Sigmoid colon (tissue), 7 donors: ENCODE data around the gene DDX27. TPM values are rescaled to one million over a fixed set of nuclear protein-coding genes. Genes with fewer than 3 reads are reported as not detected.
A peak's percentile ranks its signal among the peaks of the same experiment; 100 is the strongest.

ENCODE experiments used
- DNase-seq: peaks from one replicate; pipeline ENCODE4 v3.0.0-alpha.2; 2019
- H3K27ac ChIP-seq, 4 donors: fragments of 200-600 bp; sonication (generic); one replicate each; pipeline ENCODE4 v1.5.1; 2016 to 2019; ENCODE audit warnings: mild to moderate bottlenecking in 1 of 4
- H3K27me3 ChIP-seq, 3 donors: fragments of 200-600 bp; sonication (generic); one replicate each; pipeline ENCODE4 v1.5.1; 2019; ENCODE audit warnings: mild to moderate bottlenecking in 1 of 3
- H3K36me3 ChIP-seq, 4 donors: fragments of 200-600 bp; sonication (generic); one replicate each; pipeline ENCODE4 v1.5.1; 2016 to 2019
- H3K4me1 ChIP-seq, 4 donors: fragments of 200-600 bp; sonication (generic); one replicate each; pipeline ENCODE4 v1.5.1; 2017 to 2019
- H3K4me3 ChIP-seq, 4 donors: fragments of 200-600 bp; sonication (generic); one replicate each; pipeline ENCODE4 v1.5.1; 2017 to 2019; ENCODE audit warnings: mild to moderate bottlenecking in 2 of 4, moderate library complexity in 1 of 4
- H3K9me3 ChIP-seq, 4 donors: fragments of 200-600 bp in 3 of 4; sonication (generic) in 3 of 4; one replicate each; pipeline versions ENCODE4 v1.5.1 to v1.6.1; 2013 to 2019
- EP300 ChIP-seq, 4 donors: sonication (generic); formaldehyde crosslinking; IDR thresholded peaks; one replicate each; pipeline ENCODE4 v1.6.1; 2017; ENCODE audit warnings: antibody characterized with exemption in 4 of 4
- POLR2A ChIP-seq, 2 donors: fragments of 450-650 bp; IDR thresholded peaks; one replicate each; pipeline ENCODE4 v1.6.1; 2016; ENCODE audit warnings: antibody characterized with exemption in 2 of 2, mild to moderate bottlenecking in 2 of 2, moderate library complexity in 2 of 2
- POLR2AphosphoS5 ChIP-seq, 4 donors: sonication (generic); formaldehyde crosslinking; IDR thresholded peaks; one replicate each; pipeline ENCODE4 v1.6.1; 2017; ENCODE audit warnings: antibody characterized with exemption in 4 of 4
- WGBS, 2 donors: extraction: QIAGEN DNeasy Blood & Tissue Kit; methylation state at CpG; one replicate each; pipeline ENCODE4 v1.1.7; 2013; 5-methylcytosine and 5-hydroxymethylcytosine counted together
- intact Hi-C: fragments of 100-400 bp; cut with DNase I; formaldehyde crosslinking; loops from one replicate; pipeline ENCODE4 v1.15.1; 2023
- polyA plus RNA-seq, 3 donors: library from polyadenylated mRNA; stranded (reverse); fragments of 200-250 nt; gene quantifications; one replicate each; pipeline ENCODE4 v1.2.3, GENCODE V29; 2013
- total RNA-seq, 4 donors: library from RNA; depleted of rRNA; stranded (reverse); fragments of >200 nt; gene quantifications; one replicate each; pipeline ENCODE4 v1.1.0, GENCODE V29; 2016
- TF ChIP-seq, protein P1 (sequence below), 4 experiments: fragments of 450-650 bp in 3 of 4; fragments of 200-600 bp in 1 of 4; IDR thresholded peaks; one replicate each; pipeline ENCODE4 v1.5.1; 2016 to 2019; ENCODE audit warnings: antibody characterized with exemption in 4 of 4, mild to moderate bottlenecking in 3 of 4, moderate library complexity in 2 of 4
- donor health status: healthy with polysubstance abuse.
- donor health status: Bipolar disorder and iron deficiency.
- donor health status: healthy.

The DDX27 gene
- total and polyA plus RNA-seq, 7 donors: 16.8 to 40.4 (median 27.5) TPM

GRCh38 chr20:49199729-49200293 lies 19.4 kb upstream of the DDX27 start:
- no peak overlapping the region for H3K4me3 ChIP-seq
- H3K9me3 ChIP-seq: no peaks in the 10 kb centered on the region
- 87 to 90% methylated on average over 4 of the region's 4 CpGs for WGBS, 2 donors
- intact Hi-C loops: no loop called here
- TF ChIP-seq, protein P1, sequence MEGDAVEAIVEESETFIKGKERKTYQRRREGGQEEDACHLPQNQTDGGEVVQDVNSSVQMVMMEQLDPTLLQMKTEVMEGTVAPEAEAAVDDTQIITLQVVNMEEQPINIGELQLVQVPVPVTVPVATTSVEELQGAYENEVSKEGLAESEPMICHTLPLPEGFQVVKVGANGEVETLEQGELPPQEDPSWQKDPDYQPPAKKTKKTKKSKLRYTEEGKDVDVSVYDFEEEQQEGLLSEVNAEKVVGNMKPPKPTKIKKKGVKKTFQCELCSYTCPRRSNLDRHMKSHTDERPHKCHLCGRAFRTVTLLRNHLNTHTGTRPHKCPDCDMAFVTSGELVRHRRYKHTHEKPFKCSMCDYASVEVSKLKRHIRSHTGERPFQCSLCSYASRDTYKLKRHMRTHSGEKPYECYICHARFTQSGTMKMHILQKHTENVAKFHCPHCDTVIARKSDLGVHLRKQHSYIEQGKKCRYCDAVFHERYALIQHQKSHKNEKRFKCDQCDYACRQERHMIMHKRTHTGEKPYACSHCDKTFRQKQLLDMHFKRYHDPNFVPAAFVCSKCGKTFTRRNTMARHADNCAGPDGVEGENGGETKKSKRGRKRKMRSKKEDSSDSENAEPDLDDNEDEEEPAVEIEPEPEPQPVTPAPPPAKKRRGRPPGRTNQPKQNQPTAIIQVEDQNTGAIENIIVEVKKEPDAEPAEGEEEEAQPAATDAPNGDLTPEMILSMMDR (IDR thresholded peaks at IDR 0.05): no peak
- no peak for TF ChIP-seq EP300 (IDR thresholded peaks at IDR 0.05)
- no peak for TF ChIP-seq POLR2AphosphoS5 (IDR thresholded peaks at IDR 0.05)
- no peak for TF ChIP-seq POLR2A (IDR thresholded peaks at IDR 0.05)
- H3K4me1 ChIP-seq: no peaks in the 10 kb centered on the region
- H3K36me3 ChIP-seq: no peaks in the 10 kb centered on the region
- H3K27ac ChIP-seq: no peak overlapping the region
- DNase-seq: peak; percentile 13
- H3K27me3 ChIP-seq: no peaks in the 10 kb centered on the region

GRCh38 chr20:49203011-49203410 lies 16.2 kb upstream of the DDX27 start:
- H3K36me3 ChIP-seq: no peaks in the 10 kb centered on the region
- intact Hi-C loops: no loop called here
- 91 to 96% methylated on average over 7 of the region's 7 CpGs for WGBS, 2 donors

GRCh38 chr20:49203746-49204145 lies 15.5 kb upstream of the DDX27 start:
- no peaks in the 10 kb centered on the region for H3K27me3 ChIP-seq
- H3K4me1 ChIP-seq: no peaks in the 10 kb centered on the region
- H3K27ac ChIP-seq: no peak overlapping the region
- TF ChIP-seq EP300 (IDR thresholded peaks at IDR 0.05) (no peak), POLR2A (IDR thresholded peaks at IDR 0.05) (no peak), POLR2AphosphoS5 (IDR thresholded peaks at IDR 0.05) (no peak)
- TF ChIP-seq, protein P1 (IDR thresholded peaks at IDR 0.05): no peak
- H3K36me3 ChIP-seq: no peaks in the 10 kb centered on the region
- no peak overlapping the region for H3K4me3 ChIP-seq
- WGBS, 2 donors: 78 to 95% methylated on average over 9 of the region's 9 CpGs
- peak; percentile 21 for DNase-seq
- intact Hi-C loops: no loop called here
- no peaks in the 10 kb centered on the region for H3K9me3 ChIP-seq

More at GRCh38 chr20:49203011-49203410, 16.2 kb upstream of the DDX27 start:
- DNase-seq: peak; percentile 12
- Histone ChIP-seq H3K27ac (no peak overlapping the region), H3K9me3 (no peaks in the 10 kb centered on the region), H3K4me3 (no peak overlapping the region), H3K27me3 (no peaks in the 10 kb centered on the region), H3K4me1 (no peaks in the 10 kb centered on the region)
- TF ChIP-seq EP300 (IDR thresholded peaks at IDR 0.05) (no peak), POLR2AphosphoS5 (IDR thresholded peaks at IDR 0.05) (no peak), POLR2A (IDR thresholded peaks at IDR 0.05) (no peak)
- TF ChIP-seq, protein P1 (IDR thresholded peaks at IDR 0.05): no peak

GRCh38 chr20:49207076-49207475 lies 12.1 kb upstream of the DDX27 start:
- intact Hi-C loops: no loop called here
- H3K36me3 ChIP-seq: no peaks in the 10 kb centered on the region
- DNase-seq: no peak
- TF ChIP-seq, protein P1 (IDR thresholded peaks at IDR 0.05): no peak
- TF ChIP-seq EP300 (IDR thresholded peaks at IDR 0.05) (no peak), POLR2AphosphoS5 (IDR thresholded peaks at IDR 0.05) (no peak), POLR2A (IDR thresholded peaks at IDR 0.05) (no peak)
- peaks cover 0 to 9% (median 0%) of the 10 kb centered on the region in 4 donors for H3K9me3 ChIP-seq
- no peaks in the 10 kb centered on the region for H3K27me3 ChIP-seq
- no peaks in the 10 kb centered on the region for H3K4me1 ChIP-seq
- H3K4me3 ChIP-seq: no peak overlapping the region
- WGBS, 2 donors: 92% methylated on average over 6 of the region's 6 CpGs
- no peak overlapping the region for H3K27ac ChIP-seq
